Right cardiac atrium (tissue), 5 donors: ENCODE measurements around the gene PIGL. TPM values are rescaled to one million over a fixed set of nuclear protein-coding genes. Genes with fewer than 3 reads are reported as not detected.
A peak's percentile ranks its signal among the peaks of the same experiment; 100 is the strongest.

Experiments
- ATAC-seq, 2 donors: fragments of 200-7000 bp; cut with Tn5 transposase; one replicate each; pipeline versions ENCODE4 v1.8.0 to v1.9.1; 2020; ENCODE audit warnings: moderate library complexity in 2 of 2, mild to moderate bottlenecking in 1 of 2
- DNase-seq, 3 donors: peaks; one replicate each; pipeline ENCODE4 v3.0.0-alpha.2; 2020
- H3K27ac ChIP-seq: one replicate; pipeline ENCODE4 v1.5.1; 2013; ENCODE audit warnings: mild to moderate bottlenecking, low read length, control low read depth, moderate library complexity
- H3K27me3 ChIP-seq: one replicate; pipeline ENCODE4 v1.6.1; 2013; ENCODE audit not compliant: control insufficient read depth, insufficient read depth
- H3K4me1 ChIP-seq: one replicate; pipeline ENCODE4 v1.6.1; 2013; ENCODE audit warnings: low read length; ENCODE audit not compliant: control insufficient read depth, insufficient read depth
- H3K4me3 ChIP-seq: one replicate; pipeline ENCODE4 v1.5.1; 2013; ENCODE audit warnings: low read length, control low read depth
- H3K9me3 ChIP-seq: one replicate; pipeline ENCODE4 v1.6.1; 2013; ENCODE audit warnings: low read length; ENCODE audit not compliant: control insufficient read depth
- WGBS: extraction: QIAGEN DNeasy Blood & Tissue Kit; methylation state at CpG from one replicate; pipeline ENCODE4 v1.1.7; 2013; 5-methylcytosine and 5-hydroxymethylcytosine counted together
- intact Hi-C, 4 donors: fragments of 100-400 bp; cut with DNase I; formaldehyde crosslinking; loops; one replicate each; pipeline versions ENCODE4 v1.11.0 to v1.14.0; 2022 to 2023
- microRNA-seq, 2 donors: library from miRNA; unstranded; fragments of <30 nt; microRNA quantifications; one replicate each; pipeline ENCODE4 v1.2.0, GENCODE V29; 2020 to 2021
- polyA plus RNA-seq: library from polyadenylated mRNA; stranded (reverse); fragments of 200-250 nt; gene quantifications from one replicate; pipeline ENCODE4 v1.2.3, GENCODE V29; 2013
- total RNA-seq, 4 donors: library from RNA; stranded (reverse); fragmentation: NEBNext Ultra II Directional; extraction: Animal tissue kit (Norgen Biotek cat#: 25700); gene quantifications; one replicate each; pipeline ENCODE4 v1.2.1, GENCODE V29; 2021
- donor health status: healthy with polysubstance abuse.
- donor health status: DM: no; HTN: yes; CAD: no.
- donor health status: DM: no; HTN: no; CAD: no.
- donor health status: DM: no; HTN: yes; CAD: no; lungs with severe emphysema.
- donor health status: DM: yes; HTN: yes; CAD: no.

Gene PIGL
- total and polyA plus RNA-seq, 5 donors: 9.6 to 16.7 (median 11.6) TPM

DNA sequence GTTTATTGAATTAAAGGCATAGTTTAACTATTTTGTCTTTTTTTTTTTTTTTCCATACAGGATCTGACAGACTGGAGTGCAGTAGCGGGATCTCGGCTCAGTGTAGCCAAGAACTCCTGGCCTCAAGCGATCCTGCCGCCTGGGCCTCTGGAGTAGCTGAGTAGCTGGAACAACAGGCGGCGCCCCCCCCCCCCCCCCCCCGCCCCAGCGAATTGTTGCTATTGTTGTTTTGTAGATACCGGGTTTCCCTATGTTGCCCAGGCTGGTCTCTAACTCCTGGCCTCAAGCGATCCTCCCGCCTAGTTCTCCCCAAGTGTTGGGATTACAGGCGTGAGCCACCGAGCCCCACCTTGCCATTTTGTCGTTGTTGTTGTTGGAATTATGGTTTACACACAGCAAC, 137.6 kb downstream of the PIGL start:
- intact Hi-C loops: no loop called here
- no peak for DNase-seq
- Histone ChIP-seq H3K4me1 (no peaks in the 10 kb centered on the region), H3K4me3 (no peak overlapping the region), H3K27ac (no peak overlapping the region), H3K9me3 (no peaks in the 10 kb centered on the region), H3K27me3 (no peaks in the 10 kb centered on the region)
- 82% methylated on average over 14 of the region's 14 CpGs for WGBS
- no peak for ATAC-seq

GRCh38 chr17:16358394-16358793, 141.4 kb downstream of the PIGL start:
- ATAC-seq: no peak
- no peaks in the 10 kb centered on the region for H3K27me3 ChIP-seq
- no peak for DNase-seq
- H3K4me1 ChIP-seq: no peaks in the 10 kb centered on the region
- H3K4me3 ChIP-seq: no peak overlapping the region
- intact Hi-C loops: no loop called here
- H3K27ac ChIP-seq: no peak overlapping the region
- H3K9me3 ChIP-seq: no peaks in the 10 kb centered on the region

DNA sequence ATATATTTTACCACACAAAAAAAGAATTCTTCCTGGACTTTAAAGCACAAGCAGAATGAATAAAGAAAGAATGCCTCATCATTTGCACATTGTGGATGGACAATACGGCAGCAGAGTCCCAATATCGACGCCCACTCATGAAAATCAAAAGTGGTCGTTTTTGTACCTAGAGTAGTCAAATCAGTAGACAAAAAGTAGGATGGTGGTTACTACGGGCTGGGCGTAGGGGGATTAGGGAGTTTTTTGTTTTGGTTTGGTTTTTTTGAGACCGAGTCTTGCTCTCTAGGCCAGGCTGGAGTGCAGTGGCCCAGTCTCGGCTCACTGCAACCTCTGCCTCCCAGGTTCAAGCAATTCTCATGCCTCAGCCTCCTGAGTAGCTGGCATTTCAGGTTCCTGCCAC, 144.9 kb downstream of the PIGL start:
- WGBS: 82% methylated on average over 8 of the region's 8 CpGs
- ATAC-seq (no peak), DNase-seq (no peak)
- no peaks in the 10 kb centered on the region for H3K9me3 ChIP-seq
- no peak overlapping the region for H3K27ac ChIP-seq
- intact Hi-C loops: loop anchor here in 3 of 4 donors (5.0 to 10.0 kb wide), 2 partner anchors 160 to 163 kb away; no protein-coding TSS in a partner anchor
- no peaks in the 10 kb centered on the region for H3K27me3 ChIP-seq
- no peaks in the 10 kb centered on the region for H3K4me1 ChIP-seq
- no peak overlapping the region for H3K4me3 ChIP-seq

- Histone ChIP-seq H3K9me3 (no peaks in the 10 kb centered on the region), H3K27me3 (no peaks in the 10 kb centered on the region), H3K27ac (no peak overlapping the region), H3K4me1 (no peaks in the 10 kb centered on the region), H3K4me3 (no peak overlapping the region)
- DNase-seq (peak; percentile 75 to 91 (median 82)), ATAC-seq (peak; percentile 76 to 89)
- WGBS: 9% methylated on average over 6 of the region's 6 CpGs
- intact Hi-C loops: loop anchor here in 3 of 4 donors (5.0 to 10.0 kb wide), 2 partner anchors 158 to 161 kb away; no protein-coding TSS in a partner anchor
These were observed 146.9 kb downstream of the PIGL start for GRCh38 chr17:16363749-16364536.

DNA sequence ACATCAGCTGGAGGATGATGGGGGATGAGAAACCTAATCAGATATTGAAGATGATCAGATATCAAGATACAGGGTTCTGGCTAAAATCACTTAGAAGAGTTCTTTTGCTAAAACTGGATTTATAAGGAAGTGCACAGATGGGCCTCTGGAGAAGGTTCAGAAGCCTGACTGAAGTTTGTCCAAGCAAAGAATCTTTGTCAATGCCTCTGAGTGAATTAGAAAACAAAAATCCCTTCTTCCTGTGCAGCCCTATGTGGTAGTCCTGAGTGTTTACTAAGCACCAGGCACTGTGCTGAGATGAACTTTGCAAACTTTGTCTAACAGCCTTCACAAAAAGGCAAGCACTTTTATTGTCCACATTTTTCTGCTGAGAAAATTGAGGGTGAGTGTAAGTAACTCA, 147.6 kb downstream of the PIGL start:
- no peaks in the 10 kb centered on the region for H3K4me1 ChIP-seq
- intact Hi-C loops: loop anchor here in 3 of 4 donors (5.0 to 10.0 kb wide), 2 partner anchors 158 to 160 kb away; no protein-coding TSS in a partner anchor
- H3K27ac ChIP-seq: no peak overlapping the region
- no peak for ATAC-seq
- no peaks in the 10 kb centered on the region for H3K9me3 ChIP-seq
- DNase-seq: no peak
- no peaks in the 10 kb centered on the region for H3K27me3 ChIP-seq
- no peak overlapping the region for H3K4me3 ChIP-seq

DNA sequence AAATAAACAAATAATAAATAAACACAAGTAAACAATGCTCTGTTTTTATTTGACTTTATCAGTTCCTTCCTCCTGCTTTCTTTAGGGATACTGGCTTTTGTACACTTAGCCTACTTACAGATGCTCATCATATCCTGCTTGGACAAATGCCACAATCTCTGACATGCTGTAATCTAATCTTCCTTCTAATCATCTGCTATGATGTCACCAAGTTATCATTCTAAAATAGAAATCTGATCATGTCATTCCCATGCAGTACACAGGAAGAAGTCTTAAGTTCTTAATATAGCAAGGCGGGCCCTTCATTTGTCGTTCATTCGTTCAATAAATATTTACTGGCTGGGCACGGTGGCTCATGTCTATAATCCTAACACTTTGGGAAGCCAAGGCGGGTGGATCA, 154.7 kb downstream of the PIGL start:
- no peak for DNase-seq
- 47% methylated on average over 5 of the region's 5 CpGs for WGBS

DNA sequence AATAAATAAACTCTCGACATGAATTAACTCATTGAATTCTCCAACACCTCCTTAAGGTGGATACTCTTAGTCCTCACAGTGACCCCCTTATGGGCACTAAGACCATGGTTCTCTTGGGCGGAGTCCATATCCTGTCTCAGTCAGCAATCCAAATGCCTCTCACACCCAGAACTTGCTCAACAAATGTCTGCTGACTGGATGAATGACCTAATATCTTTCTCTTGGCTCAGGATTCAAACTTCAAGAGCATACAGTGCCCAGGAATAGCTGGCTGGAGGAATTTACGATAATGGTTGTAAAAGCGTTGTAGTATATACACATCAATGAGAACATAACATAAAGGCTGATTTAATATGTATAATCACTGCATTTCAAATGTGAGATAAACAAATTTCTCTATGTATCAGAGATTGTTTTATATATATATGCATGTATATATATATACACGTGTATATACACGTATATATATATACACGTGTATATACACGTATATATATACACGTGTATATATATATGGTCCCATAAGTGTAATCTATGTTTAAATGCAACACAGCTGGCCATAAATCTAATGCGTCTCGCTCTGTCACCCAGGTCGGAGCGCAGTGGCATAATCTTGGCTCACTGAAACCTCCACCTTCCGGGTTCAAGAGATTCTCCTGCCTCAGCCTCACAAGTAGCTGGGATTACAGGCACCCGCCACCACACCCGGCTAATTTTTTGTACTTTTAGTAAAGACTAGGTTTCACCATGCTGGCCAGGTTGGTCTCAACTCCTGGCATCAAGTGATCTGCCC, 157.3 kb downstream of the PIGL start:
- Histone ChIP-seq H3K4me3 (no peak overlapping the region), H3K9me3 (no peaks in the 10 kb centered on the region), H3K27me3 (no peaks in the 10 kb centered on the region), H3K27ac (no peak overlapping the region), H3K4me1 (no peaks in the 10 kb centered on the region)
- no peak for DNase-seq
- intact Hi-C loops: no loop called here
- peak; percentile 93 to 94 for ATAC-seq
- 74% methylated on average over 16 of the region's 16 CpGs for WGBS

More for the DNA sequence above, 154.7 kb downstream of the PIGL start:
- ATAC-seq: peak in 1 of 2 donors; percentile 24
- no peaks in the 10 kb centered on the region for H3K27me3 ChIP-seq
- H3K4me1 ChIP-seq: no peaks in the 10 kb centered on the region
- intact Hi-C loops: no loop called here
- no peak overlapping the region for H3K27ac ChIP-seq
- no peak overlapping the region for H3K4me3 ChIP-seq
- no peaks in the 10 kb centered on the region for H3K9me3 ChIP-seq

Small RNA genes within 50 kb of the gene (microRNA-seq; reads per million reads assigned to microRNA genes)
- gene MIR1288: 0 to 0.54 reads per million in 2 donors

Other genes starting within 250 kb of the PIGL start
- gene ZSWIM7, start 217.5 kb upstream of the PIGL start, total RNA-seq: 10 to 100 TPM; 21.9 to 33.3 (median 29.8) TPM
- gene ZSWIM7, start 217.5 kb upstream of the PIGL start, polyA plus RNA-seq: 45.2 TPM
- gene TTC19, start 217.4 kb upstream of the PIGL start, total RNA-seq: 10 to 100 TPM; 24.7 to 31.8 (median 26.8) TPM
- gene TTC19, start 217.4 kb upstream of the PIGL start, polyA plus RNA-seq: 17.1 TPM
- 10 to 100 TPM; 57.5 to 73.0 (median 69.8) TPM for gene NCOR1, start 1.7 kb upstream of the PIGL start, total RNA-seq
- gene NCOR1, start 1.7 kb upstream of the PIGL start, polyA plus RNA-seq: 28.2 TPM
- gene CENPV, start 136.3 kb downstream of the PIGL start, total RNA-seq: 10 to 100 TPM; 16.4 to 19.2 (median 18.8) TPM
- gene CENPV, start 136.3 kb downstream of the PIGL start, polyA plus RNA-seq: 14.5 TPM
- 1,000 to 10,000 TPM; 1,353 to 1,780 (median 1,568) TPM for gene UBB, start 163.9 kb downstream of the PIGL start, total RNA-seq
- gene UBB, start 163.9 kb downstream of the PIGL start, polyA plus RNA-seq: 1,446 TPM
- gene TRPV2, start 198.4 kb downstream of the PIGL start, total RNA-seq: 10 to 100 TPM in 3 of 4 donors, 1 to 10 TPM in 1; 7.1 to 19.6 (median 10.7) TPM
- 5.2 TPM for gene TRPV2, start 198.4 kb downstream of the PIGL start, polyA plus RNA-seq